H9 (cell line): ENCODE results near the gene TRIM17. TPM values are rescaled to one million over a fixed set of nuclear protein-coding genes. Genes with fewer than 3 reads are reported as not detected.

Source experiments
- DNase-seq: peaks from one replicate; pipeline ENCODE4 v3.0.0-alpha.2; 2017
- H2AFZ ChIP-seq: one replicate; pipeline ENCODE4 v1.6.1; 2013; ENCODE audit warnings: mild to moderate bottlenecking, low read length, control low read depth, moderate library complexity
- H2AK5ac ChIP-seq: 2 replicates; pipeline ENCODE4 v1.6.1; 2013; ENCODE audit warnings: low read length, control low read depth, mixed read lengths; ENCODE audit not compliant: insufficient read length
- H2BK120ac ChIP-seq: one replicate; pipeline ENCODE4 v1.6.1; 2013; ENCODE audit warnings: low read depth, mild to moderate bottlenecking, low read length, control low read depth, inconsistent platforms; ENCODE audit not compliant: poor library complexity, severe bottlenecking
- H2BK12ac ChIP-seq: 2 replicates; pipeline ENCODE4 v1.6.1; 2013; ENCODE audit warnings: low read length, control low read depth, mixed read lengths, low read depth; ENCODE audit not compliant: insufficient read length
- H2BK15ac ChIP-seq: 2 replicates; pipeline ENCODE4 v1.6.1; 2013; ENCODE audit warnings: low read depth, low read length, control low read depth
- H2BK20ac ChIP-seq: one replicate; pipeline ENCODE4 v1.6.1; 2013; ENCODE audit warnings: low read depth, mild to moderate bottlenecking, low read length, control low read depth, inconsistent platforms; ENCODE audit not compliant: poor library complexity, severe bottlenecking
- H2BK5ac ChIP-seq: 2 replicates; pipeline ENCODE4 v1.6.1; 2013; ENCODE audit warnings: low read length, control low read depth, mixed read lengths; ENCODE audit not compliant: insufficient read length
- H3K14ac ChIP-seq: 2 replicates; pipeline ENCODE4 v1.6.1; 2013; ENCODE audit warnings: low read length, control low read depth; ENCODE audit not compliant: insufficient read depth
- H3K18ac ChIP-seq: 2 replicates; pipeline ENCODE4 v1.6.1; 2013; ENCODE audit warnings: low read depth, mild to moderate bottlenecking, mixed read lengths, low read length, control low read depth; ENCODE audit not compliant: insufficient read length
- H3K23ac ChIP-seq: 2 replicates; pipeline ENCODE4 v1.6.1; 2013; ENCODE audit warnings: low read length, control low read depth, mixed read lengths, low read depth; ENCODE audit not compliant: insufficient read length
- H3K23me2 ChIP-seq: 2 replicates; pipeline ENCODE4 v1.6.1; 2013; ENCODE audit warnings: low read depth, mild to moderate bottlenecking, mixed read lengths, low read length, control low read depth; ENCODE audit not compliant: insufficient read length, poor library complexity, severe bottlenecking
- H3K27ac ChIP-seq: 2 replicates; pipeline ENCODE4 v1.5.1; 2013; ENCODE audit warnings: low read length, control low read depth, mixed read lengths, low read depth; ENCODE audit not compliant: insufficient read length
- H3K27me3 ChIP-seq: 2 replicates; pipeline ENCODE4 v1.6.1; 2013; ENCODE audit warnings: low read length, control low read depth, inconsistent platforms; ENCODE audit not compliant: insufficient read depth
- H3K4ac ChIP-seq: 2 replicates; pipeline ENCODE4 v1.6.1; 2013; ENCODE audit warnings: low read depth, mild to moderate bottlenecking, control low read depth, inconsistent platforms, low read length, moderate library complexity
- H3K4me1 ChIP-seq: 2 replicates; pipeline ENCODE4 v1.6.1; 2013; ENCODE audit warnings: low read length, control low read depth, inconsistent platforms; ENCODE audit not compliant: insufficient read depth
- H3K4me2 ChIP-seq: 2 replicates; pipeline ENCODE4 v1.6.1; 2013; ENCODE audit warnings: low read length, control low read depth, mixed read lengths; ENCODE audit not compliant: insufficient read length, insufficient read depth
- H3K56ac ChIP-seq: 2 replicates; pipeline ENCODE4 v1.6.1; 2013; ENCODE audit warnings: low read depth, mild to moderate bottlenecking, mixed read lengths, low read length, control low read depth; ENCODE audit not compliant: insufficient read length
- H3K79me1 ChIP-seq: 2 replicates; pipeline ENCODE4 v1.6.1; 2013; ENCODE audit warnings: low read depth, mild to moderate bottlenecking, moderate library complexity, low read length, control low read depth, inconsistent platforms; ENCODE audit not compliant: insufficient read depth, poor library complexity, severe bottlenecking
- H3K79me2 ChIP-seq: 2 replicates; pipeline ENCODE4 v1.6.1; 2013; ENCODE audit warnings: low read length, control low read depth, inconsistent platforms; ENCODE audit not compliant: insufficient read depth
- H3K9ac ChIP-seq: 2 replicates; pipeline ENCODE4 v1.6.1; 2013; ENCODE audit warnings: low read length, control low read depth, mixed read lengths; ENCODE audit not compliant: insufficient read length; ENCODE audit errors: extremely low read depth
- H3K9me3 ChIP-seq: one replicate; pipeline ENCODE4 v1.6.1; 2013; ENCODE audit warnings: low read depth, low read length, inconsistent platforms; ENCODE audit not compliant: control insufficient read depth
- H3T11ph ChIP-seq: one replicate; pipeline ENCODE4 v1.6.1; 2013; ENCODE audit warnings: mild to moderate bottlenecking, low read length, control low read depth, inconsistent platforms
- H4K20me1 ChIP-seq: one replicate; pipeline ENCODE4 v1.6.1; 2013; ENCODE audit not compliant: control insufficient read depth, insufficient read length, insufficient read depth
- H4K5ac ChIP-seq: 2 replicates; pipeline ENCODE4 v1.6.1; 2013; ENCODE audit warnings: low read depth, mild to moderate bottlenecking, mixed read lengths, low read length, control low read depth; ENCODE audit not compliant: insufficient read length
- H4K8ac ChIP-seq: replicated peaks from 2 replicates; pipeline ENCODE4 v1.6.1; 2013; ENCODE audit warnings: low read length, control low read depth, mixed read lengths, low read depth; ENCODE audit not compliant: insufficient read length
- H4K91ac ChIP-seq: 2 replicates; pipeline ENCODE4 v1.6.1; 2013; ENCODE audit warnings: low read depth, mild to moderate bottlenecking, moderate library complexity, mixed read lengths, low read length, control low read depth; ENCODE audit not compliant: insufficient read length
- H3K27ac Mint-ChIP-seq, 3 experiments: 2 replicates in 2 of 3; 3 replicates in 1 of 3; pipeline ENCODE4 v1.8.0; 2020 to 2021; ENCODE audit warnings: mixed read lengths in 3 of 3, mild to moderate bottlenecking in 1 of 3, moderate library complexity in 1 of 3
- H3K27me3 Mint-ChIP-seq: 2 replicates; pipeline ENCODE4 v1.8.0; 2021; ENCODE audit warnings: low read depth, mild to moderate bottlenecking, moderate library complexity, mixed read lengths
- H3K36me3 Mint-ChIP-seq, 3 experiments: 2 replicates in 2 of 3; 3 replicates in 1 of 3; pipeline ENCODE4 v1.8.0; 2020 to 2021; ENCODE audit warnings: low read depth in 3 of 3, mixed read lengths in 3 of 3; ENCODE audit not compliant: insufficient read depth in 1 of 3
- H3K4me1 Mint-ChIP-seq, 2 experiments: 2 replicates each; pipeline ENCODE4 v1.8.0; 2020; ENCODE audit warnings: mixed read lengths in 2 of 2
- H3K4me3 Mint-ChIP-seq, 2 experiments: 2 replicates in 1 of 2; 3 replicates in 1 of 2; pipeline ENCODE4 v1.8.0; 2020 to 2021; ENCODE audit warnings: mild to moderate bottlenecking in 2 of 2, mixed read lengths in 2 of 2, moderate library complexity in 1 of 2
- H3K9me3 Mint-ChIP-seq, 2 experiments: 2 replicates in 1 of 2; 3 replicates in 1 of 2; pipeline ENCODE4 v1.8.0; 2020; ENCODE audit warnings: mild to moderate bottlenecking in 2 of 2, mixed read lengths in 2 of 2, moderate library complexity in 1 of 2
- WGBS: extraction: QIAGEN DNeasy Blood & Tissue Kit; methylation state at CpG from one replicate; pipeline ENCODE4 v1.1.7; 2013; ENCODE audit warnings: missing lambda C conversion rate, low lambda C conversion rate, mixed read lengths; ENCODE audit not compliant: insufficient read length; ENCODE audit errors: extremely low coverage; 5-methylcytosine and 5-hydroxymethylcytosine counted together
- total RNA-seq: library from RNA; stranded (reverse); gene quantifications from 2 replicates; pipeline ENCODE4 v1.2.1, GENCODE V29; 2021
- TF ChIP-seq, protein P1 (sequence below): fragments of 200-600 bp; sonication (generic); conservative IDR thresholded peaks from 3 replicates; pipeline ENCODE4 v1.8.0; 2021; ENCODE audit warnings: antibody characterized with exemption, mild to moderate bottlenecking

Gene TRIM17
- total RNA-seq, 1 experiment from 2014 or later: 2.8 TPM

- Mint-ChIP-seq H3K27ac (no peak overlapping the region), H3K27me3 (peaks cover 57% of the 10 kb centered on the region), H3K9me3 (no peaks in the 10 kb centered on the region; a peak in 1 of 5 replicates), H3K4me3 (no peak overlapping the region), H3K36me3 (peaks cover 4 to 8% (median 5%) of the 10 kb centered on the region in 3 experiments; a peak in 6 of 7 replicates), H3K4me1 (peaks cover 15 to 16% of the 10 kb centered on the region in 2 experiments)
- Histone ChIP-seq H2BK120ac (no peak overlapping the region), H3K23me2 (no peaks in the 10 kb centered on the region), H3K9me3 (no peaks in the 10 kb centered on the region), H3K79me1 (no peaks in the 10 kb centered on the region), H3K23ac (no peak overlapping the region), H3K4ac (no peak overlapping the region), H2BK5ac (no peak overlapping the region), H3K27me3 (peaks cover 15% of the 10 kb centered on the region; the same call in 1 of the 2 replicates), H3K56ac (no peak overlapping the region), H2AK5ac (no peak overlapping the region), H3K4me1 (peaks cover 2% of the 10 kb centered on the region; the same call in 1 of the 2 replicates), H3K9ac (no peak overlapping the region), H4K91ac (no peak overlapping the region), H4K20me1 (no peaks in the 10 kb centered on the region), H3K27ac (no peak overlapping the region), H3K14ac (no peak overlapping the region), H3K18ac (no peak overlapping the region), H4K8ac (no peak overlapping the region), H2BK20ac (no peak overlapping the region), H2AFZ (no peak overlapping the region), H3T11ph (no peak overlapping the region), H3K79me2 (no peaks in the 10 kb centered on the region), H2BK15ac (no peak overlapping the region), H3K4me2 (no peak overlapping the region), H4K5ac (no peak overlapping the region), H2BK12ac (no peak overlapping the region)
- TF ChIP-seq, protein P1, sequence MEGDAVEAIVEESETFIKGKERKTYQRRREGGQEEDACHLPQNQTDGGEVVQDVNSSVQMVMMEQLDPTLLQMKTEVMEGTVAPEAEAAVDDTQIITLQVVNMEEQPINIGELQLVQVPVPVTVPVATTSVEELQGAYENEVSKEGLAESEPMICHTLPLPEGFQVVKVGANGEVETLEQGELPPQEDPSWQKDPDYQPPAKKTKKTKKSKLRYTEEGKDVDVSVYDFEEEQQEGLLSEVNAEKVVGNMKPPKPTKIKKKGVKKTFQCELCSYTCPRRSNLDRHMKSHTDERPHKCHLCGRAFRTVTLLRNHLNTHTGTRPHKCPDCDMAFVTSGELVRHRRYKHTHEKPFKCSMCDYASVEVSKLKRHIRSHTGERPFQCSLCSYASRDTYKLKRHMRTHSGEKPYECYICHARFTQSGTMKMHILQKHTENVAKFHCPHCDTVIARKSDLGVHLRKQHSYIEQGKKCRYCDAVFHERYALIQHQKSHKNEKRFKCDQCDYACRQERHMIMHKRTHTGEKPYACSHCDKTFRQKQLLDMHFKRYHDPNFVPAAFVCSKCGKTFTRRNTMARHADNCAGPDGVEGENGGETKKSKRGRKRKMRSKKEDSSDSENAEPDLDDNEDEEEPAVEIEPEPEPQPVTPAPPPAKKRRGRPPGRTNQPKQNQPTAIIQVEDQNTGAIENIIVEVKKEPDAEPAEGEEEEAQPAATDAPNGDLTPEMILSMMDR: no peak
- DNase-seq: no peak
- WGBS: no CpG with 5 or more reads among the region's 11 CpGs
These were observed 33.5 kb upstream of the TRIM17 start for GRCh38 chr1:228450200-228450599.
